Measurements from ENCODE around the gene EPDR1. TPM values are rescaled to one million over a fixed set of nuclear protein-coding genes. Genes with fewer than 3 reads are reported as not detected.
A peak's percentile ranks its signal among the peaks of the same experiment; 100 is the strongest.

EPDR1 gene
- total RNA-seq, 4 donors from 2014 or later: 19.1 to 47.0 (median 28.2) TPM

- H3K4me1 ChIP-seq: no peaks in the 10 kb centered on the region
- H3K27me3 ChIP-seq: no peaks in the 10 kb centered on the region
- H3K4me3 ChIP-seq: no peak overlapping the region
- in situ Hi-C loops (cut with MboI; ENCODE audit: low pct_ligation_motif_present in 1 of 4, low pct_unique_long_range_greater_than_20kb in 1 of 4, low sequenced_read_pairs in 3 of 4) (loop anchor here (25.0 kb wide), 2 partner anchors 188 to 313 kb away; no protein-coding TSS in a partner anchor), intact Hi-C loops (cut with DNase I; ENCODE audit: low total_unique reads) (loop anchor here (5.0 kb wide), 1 partner anchor 318 kb away; no protein-coding TSS in a partner anchor)
- TF ChIP-seq POLR2A (IDR thresholded peaks at IDR 0.05): no peak
- no peak for TF ChIP-seq EP300 (IDR thresholded peaks at IDR 0.05; ENCODE audit: low read depth)
- TF ChIP-seq CTCF (IDR thresholded peaks at IDR 0.05): no peak
- no peak for TF ChIP-seq POLR2AphosphoS5 (IDR thresholded peaks at IDR 0.05)
- WGBS, 2 donors (ENCODE audit: low coverage in 1 of 2): 58 to 68% methylated on average over 2 to 3 of the region's 3 CpGs
- H3K36me3 ChIP-seq: no peaks in the 10 kb centered on the region
- no peak overlapping the region for H3K27ac ChIP-seq
- no peak for DNase-seq
- H3K9me3 ChIP-seq: no peaks in the 10 kb centered on the region
These were observed 20.7 kb upstream of the EPDR1 start for GRCh38 chr7:37899712-37900247.

- Histone ChIP-seq H3K9me3 (no peaks in the 10 kb centered on the region), H3K4me3 (no peak overlapping the region), H3K27ac (no peak overlapping the region), H3K36me3 (no peaks in the 10 kb centered on the region), H3K4me1 (no peaks in the 10 kb centered on the region), H3K27me3 (no peaks in the 10 kb centered on the region)
- TF ChIP-seq CTCF (IDR thresholded peaks at IDR 0.05) (peak; percentile 44 to 61 (median 50)), POLR2A (IDR thresholded peaks at IDR 0.05) (no peak)
- in situ Hi-C loops (cut with MboI; ENCODE audit: low pct_ligation_motif_present in 1 of 4, low pct_unique_long_range_greater_than_20kb in 1 of 4, low sequenced_read_pairs in 3 of 4) (loop anchor here (25.0 kb wide), 2 partner anchors 186 to 311 kb away; no protein-coding TSS in a partner anchor), intact Hi-C loops (cut with DNase I; ENCODE audit: low total_unique reads) (loop anchor here (5.0 kb wide), 1 partner anchor 316 kb away; no protein-coding TSS in a partner anchor)
- WGBS, 2 donors (ENCODE audit: low coverage in 1 of 2): 11 to 22% methylated on average over 5 to 6 of the region's 6 CpGs
- no peak for DNase-seq
These were observed 19.1 kb upstream of the EPDR1 start for GRCh38 chr7:37901236-37901827.

- H3K27me3 ChIP-seq: no peaks in the 10 kb centered on the region
- no peak for TF ChIP-seq EP300 (IDR thresholded peaks at IDR 0.05; ENCODE audit: low read depth)
- no peak for TF ChIP-seq POLR2A (IDR thresholded peaks at IDR 0.05)
- TF ChIP-seq CTCF (IDR thresholded peaks at IDR 0.05): no peak
- in situ Hi-C loops (cut with MboI; ENCODE audit: low pct_ligation_motif_present in 1 of 4, low pct_unique_long_range_greater_than_20kb in 1 of 4, low sequenced_read_pairs in 3 of 4) (loop anchor here (25.0 kb wide), 2 partner anchors 185 to 310 kb away; no protein-coding TSS in a partner anchor), intact Hi-C loops (cut with DNase I; ENCODE audit: low total_unique reads) (loop anchor here (5.0 kb wide), 1 partner anchor 315 kb away; no protein-coding TSS in a partner anchor)
- no peaks in the 10 kb centered on the region for H3K36me3 ChIP-seq
- 65 to 80% methylated on average over 1 to 2 of the region's 2 CpGs for whole genome bisulfite sequencing, 2 donors (ENCODE audit: low coverage in 1 of 2)
- no peaks in the 10 kb centered on the region for H3K4me1 ChIP-seq
- no peaks in the 10 kb centered on the region for H3K9me3 ChIP-seq
- no peak overlapping the region for H3K4me3 ChIP-seq
- no peak for DNase-seq
- H3K27ac ChIP-seq: no peak overlapping the region
These were observed 18.4 kb upstream of the EPDR1 start for GRCh38 chr7:37901890-37902524.

GRCh38 chr7:37908221-37908788 lies 12.1 kb upstream of the EPDR1 start:
- no peak for DNase-seq
- no peaks in the 10 kb centered on the region for H3K27me3 ChIP-seq
- H3K4me3 ChIP-seq: no peak overlapping the region
- H3K9me3 ChIP-seq: no peaks in the 10 kb centered on the region
- no peaks in the 10 kb centered on the region for H3K36me3 ChIP-seq
- H3K27ac ChIP-seq: no peak overlapping the region
- in situ Hi-C loops (cut with MboI; ENCODE audit: low pct_ligation_motif_present in 1 of 4, low pct_unique_long_range_greater_than_20kb in 1 of 4, low sequenced_read_pairs in 3 of 4) (loop anchor here (25.0 kb wide), 2 partner anchors 179 to 304 kb away; no protein-coding TSS in a partner anchor), intact Hi-C loops (cut with DNase I; ENCODE audit: low total_unique reads) (no loop called here)
- H3K4me1 ChIP-seq: no peaks in the 10 kb centered on the region
- WGBS, 2 donors (ENCODE audit: low coverage in 1 of 2): 86 to 98% methylated on average over 1 of the region's 1 CpG
- TF ChIP-seq POLR2A (IDR thresholded peaks at IDR 0.05): no peak
- no peak for TF ChIP-seq EP300 (IDR thresholded peaks at IDR 0.05; ENCODE audit: low read depth)
- TF ChIP-seq CTCF (IDR thresholded peaks at IDR 0.05): no peak
- TF ChIP-seq POLR2AphosphoS5 (IDR thresholded peaks at IDR 0.05): no peak
